HG02973 (cell line): ENCODE results near the gene COPS9.

ENCODE experiments used
- ATAC-seq: cut with Tn5 transposase; IDR thresholded peaks from one replicate; pipeline ENCODE4 v1.9.1; 2021; ENCODE audit warnings: moderate library complexity; ENCODE audit not compliant: unreplicated experiment

The COPS9 gene

GRCh38 chr2:240137596-240138253 is 1.6 kb upstream of the COPS9 start:
- no peak for ATAC-seq

- peak; percentile 6 for ATAC-seq
Observed at GRCh38 chr2:240136671-240137292, 677 bp upstream of the COPS9 start.

- ATAC-seq = no peak
Observed at GRCh38 chr2:240135706-240136012, 446 bp downstream of the COPS9 start.

GRCh38 chr2:240134956-240135520 is 1.1 kb downstream of the COPS9 start:
- no peak for ATAC-seq

- ATAC-seq = no peak
Observed at GRCh38 chr2:240134466-240134865, 1.6 kb downstream of the COPS9 start.

- ATAC-seq = no peak
Observed at GRCh38 chr2:240133401-240133800, 2.7 kb downstream of the COPS9 start.

GRCh38 chr2:240132651-240132980 is 3.5 kb downstream of the COPS9 start:
- no peak for ATAC-seq

GRCh38 chr2:240131941-240132650 is 4.0 kb downstream of the COPS9 start:
- ATAC-seq = no peak

- no peak for ATAC-seq
Observed at GRCh38 chr2:240131296-240131695, 4.8 kb downstream of the COPS9 start.

GRCh38 chr2:240130393-240131195 is 5.5 kb downstream of the COPS9 start:
- ATAC-seq = no peak

- no peak for ATAC-seq
Observed at GRCh38 chr2:240129731-240130392, 6.2 kb downstream of the COPS9 start.

GRCh38 chr2:240129311-240129710 is 6.8 kb downstream of the COPS9 start:
- no peak for ATAC-seq

GRCh38 chr2:240128608-240129145 is 7.4 kb downstream of the COPS9 start:
- no peak for ATAC-seq

GRCh38 chr2:240127911-240128607 is 8.0 kb downstream of the COPS9 start:
- no peak for ATAC-seq

GRCh38 chr2:240127191-240127750 is 8.8 kb downstream of the COPS9 start:
- no peak for ATAC-seq

- no peak for ATAC-seq
Observed at GRCh38 chr2:240126731-240127130, 9.4 kb downstream of the COPS9 start.

GRCh38 chr2:240125742-240126141 is 10.4 kb downstream of the COPS9 start:
- no peak for ATAC-seq

- ATAC-seq = no peak
Observed at GRCh38 chr2:240124651-240125030, 11.5 kb downstream of the COPS9 start.

GRCh38 chr2:240123821-240124650 is 12.1 kb downstream of the COPS9 start:
- ATAC-seq = no peak
